ENCODE results near the gene SAMSN1. TPM values are rescaled to one million over a fixed set of nuclear protein-coding genes. Genes with fewer than 3 reads are reported as not detected.
"Not testable (repeated sequence)": the region's sequence is repeated elsewhere in the genome, so short reads cannot be mapped to it uniquely, and the experiment has no call there.

Gene SAMSN1
- total RNA-seq, 1 donor, result 149 TPM

- H3K4me1 ChIP-seq (ENCODE audit: insufficient read depth, low read length), result peaks cover 54% of the 10 kb centered on the region
- no peaks in the 10 kb centered on the region for H3K27me3 ChIP-seq (ENCODE audit: insufficient read depth, low read length)
- no peaks in the 10 kb centered on the region for H3K9me3 ChIP-seq (ENCODE audit: low read depth, low read length)
- no peak overlapping the region for H3K4me3 ChIP-seq (ENCODE audit: low read length)
These were observed 19.0 kb downstream of the SAMSN1 start for GRCh38 chr21:14526836-14527695.

DNA sequence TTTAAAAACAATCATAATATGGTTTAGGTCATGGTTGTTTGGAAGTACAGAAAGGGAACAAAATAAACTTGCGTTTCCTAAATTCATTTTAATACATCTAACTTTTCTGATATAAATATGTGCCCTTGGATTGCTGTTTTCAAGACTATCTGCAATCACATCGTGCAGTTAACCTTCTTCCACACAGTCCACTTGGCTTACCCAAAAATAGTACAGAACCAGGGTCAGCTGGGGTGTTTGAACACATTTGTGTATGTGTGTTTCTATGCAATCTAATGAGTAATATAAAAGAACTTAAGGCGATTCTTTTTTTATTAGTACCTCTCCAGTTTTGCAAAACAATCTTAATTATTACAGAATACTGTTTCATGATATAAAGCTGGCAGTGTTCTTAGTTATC is 19.9 kb downstream of the SAMSN1 start:
- Histone ChIP-seq H3K9me3 (ENCODE audit: low read depth, low read length) (no peaks in the 10 kb centered on the region), H3K4me1 (ENCODE audit: insufficient read depth, low read length) (peaks cover 59% of the 10 kb centered on the region), H3K4me3 (ENCODE audit: low read length) (no peak overlapping the region), H3K27me3 (ENCODE audit: insufficient read depth, low read length) (no peaks in the 10 kb centered on the region)

DNA sequence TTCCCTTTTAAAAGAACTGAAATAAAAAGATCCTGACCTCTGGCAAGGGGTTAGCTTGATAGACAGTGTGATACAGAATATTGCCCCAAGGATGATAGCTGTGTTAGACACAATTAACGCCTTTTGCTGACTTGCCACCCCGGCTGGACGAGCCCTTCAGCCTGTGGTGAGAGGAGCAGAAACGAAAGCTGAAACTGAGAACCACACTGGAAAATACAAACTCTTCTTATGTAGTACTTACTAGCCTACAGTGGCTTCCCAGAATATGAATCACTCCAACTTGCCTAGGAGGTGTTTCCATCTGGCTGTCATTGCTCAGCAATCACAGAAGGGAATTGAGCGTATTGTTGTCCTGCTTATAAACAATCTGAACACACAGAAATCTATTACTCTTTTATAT is 22.9 kb downstream of the SAMSN1 start:
- Histone ChIP-seq H3K27me3 (ENCODE audit: insufficient read depth, low read length) (no peaks in the 10 kb centered on the region), H3K4me1 (ENCODE audit: insufficient read depth, low read length) (peaks cover 56% of the 10 kb centered on the region), H3K4me3 (ENCODE audit: low read length) (no peak overlapping the region), H3K9me3 (ENCODE audit: low read depth, low read length) (no peaks in the 10 kb centered on the region)

- Histone ChIP-seq H3K4me1 (ENCODE audit: insufficient read depth, low read length) (peaks cover 54% of the 10 kb centered on the region), H3K4me3 (ENCODE audit: low read length) (no peak overlapping the region), H3K27me3 (ENCODE audit: insufficient read depth, low read length) (no peaks in the 10 kb centered on the region), H3K9me3 (ENCODE audit: low read depth, low read length) (no peaks in the 10 kb centered on the region)
These were observed 23.4 kb downstream of the SAMSN1 start for GRCh38 chr21:14522736-14523135.

DNA sequence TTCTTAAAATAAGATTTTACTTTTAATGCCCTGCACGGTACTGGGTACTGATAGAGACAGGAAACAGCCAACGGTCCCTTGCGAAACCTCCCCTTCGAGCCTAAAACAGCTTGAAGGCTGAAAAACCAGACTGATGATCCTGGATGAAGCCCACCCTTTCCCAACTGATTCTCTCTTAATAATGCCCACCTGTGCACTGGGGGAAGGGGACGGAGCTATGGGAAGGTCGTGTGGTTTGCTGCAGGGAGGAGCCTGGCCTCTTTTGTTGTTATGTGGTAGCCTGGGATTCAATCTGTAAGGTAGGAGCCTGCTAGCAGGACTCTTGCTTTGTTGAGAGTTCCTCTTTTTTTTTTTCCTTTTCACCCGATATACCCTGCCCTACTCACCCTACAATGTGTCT is 25.6 kb downstream of the SAMSN1 start:
- H3K27me3 ChIP-seq (ENCODE audit: insufficient read depth, low read length), result no peaks in the 10 kb centered on the region
- peak overlapping the region; percentile 3 for H3K4me3 ChIP-seq (ENCODE audit: low read length)
- H3K9me3 ChIP-seq (ENCODE audit: low read depth, low read length), result no peaks in the 10 kb centered on the region
- peaks cover 33% of the 10 kb centered on the region for H3K4me1 ChIP-seq (ENCODE audit: insufficient read depth, low read length)

- H3K4me3 ChIP-seq (ENCODE audit: low read length), result no peak overlapping the region
- H3K4me1 ChIP-seq (ENCODE audit: insufficient read depth, low read length), result peaks cover 30% of the 10 kb centered on the region
- no peaks in the 10 kb centered on the region for H3K9me3 ChIP-seq (ENCODE audit: low read depth, low read length)
These were observed 27.1 kb downstream of the SAMSN1 start for GRCh38 chr21:14519000-14519399.

DNA sequence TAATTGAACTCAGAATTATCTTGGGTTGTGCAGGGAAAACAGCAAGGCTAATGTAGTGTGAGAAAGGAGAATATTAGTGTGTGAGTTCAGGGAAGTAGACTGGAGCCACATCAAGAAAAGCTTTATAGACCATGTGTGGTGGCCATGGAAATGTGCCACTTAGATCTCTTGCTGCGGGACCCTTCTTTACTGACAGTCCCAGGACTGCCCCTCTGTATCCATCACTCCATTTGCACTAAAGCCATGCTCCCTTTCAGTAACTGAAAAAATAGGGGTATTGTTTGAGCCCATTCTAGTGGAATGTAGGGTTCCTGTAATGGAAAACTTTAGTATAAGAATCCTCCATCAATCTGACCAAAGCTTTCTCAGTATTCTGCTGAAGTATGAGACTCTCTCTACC is 32.3 kb downstream of the SAMSN1 start:
- H3K4me3 ChIP-seq (ENCODE audit: low read length), result no peak overlapping the region
- H3K4me1 ChIP-seq (ENCODE audit: insufficient read depth, low read length), result no peaks in the 10 kb centered on the region
- H3K9me3 ChIP-seq (ENCODE audit: low read depth, low read length), result no peaks in the 10 kb centered on the region
- no peaks in the 10 kb centered on the region for H3K27me3 ChIP-seq (ENCODE audit: insufficient read depth, low read length)

More at GRCh38 chr21:14519000-14519399, 27.1 kb downstream of the SAMSN1 start:
- H3K27me3 ChIP-seq (ENCODE audit: insufficient read depth, low read length), result no peaks in the 10 kb centered on the region

DNA sequence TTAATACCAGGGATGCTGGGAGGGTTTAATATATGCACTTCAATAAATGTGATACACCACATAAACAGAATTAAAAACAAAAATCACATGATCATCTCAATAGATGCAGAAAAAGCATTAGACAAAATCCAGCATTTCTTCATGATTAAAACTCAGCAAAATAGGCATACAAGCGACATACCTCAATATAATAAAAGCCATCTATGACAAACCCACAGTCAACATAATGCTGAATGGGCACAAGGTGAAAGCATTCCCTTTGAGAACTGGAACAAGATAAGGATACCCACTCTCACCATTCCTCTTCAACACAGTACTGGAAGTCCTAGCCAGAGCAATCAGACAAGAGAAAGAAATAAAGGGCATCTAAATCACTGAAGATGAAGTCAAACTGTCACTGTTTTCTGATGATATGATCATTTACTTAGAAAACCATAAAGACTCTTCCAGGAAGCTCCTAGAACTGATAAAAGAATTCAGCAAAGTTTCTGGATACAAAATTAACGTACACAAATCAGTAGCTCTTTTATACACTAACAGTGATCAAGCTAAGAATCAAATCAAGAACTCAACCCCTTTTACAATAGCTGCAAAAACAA is 39.2 kb downstream of the SAMSN1 start:
- not testable (repeated sequence) for H3K9me3 ChIP-seq (ENCODE audit: low read depth, low read length); H3K27me3 ChIP-seq (ENCODE audit: insufficient read depth, low read length); H3K4me1 ChIP-seq (ENCODE audit: insufficient read depth, low read length); H3K4me3 ChIP-seq (ENCODE audit: low read length)

DNA sequence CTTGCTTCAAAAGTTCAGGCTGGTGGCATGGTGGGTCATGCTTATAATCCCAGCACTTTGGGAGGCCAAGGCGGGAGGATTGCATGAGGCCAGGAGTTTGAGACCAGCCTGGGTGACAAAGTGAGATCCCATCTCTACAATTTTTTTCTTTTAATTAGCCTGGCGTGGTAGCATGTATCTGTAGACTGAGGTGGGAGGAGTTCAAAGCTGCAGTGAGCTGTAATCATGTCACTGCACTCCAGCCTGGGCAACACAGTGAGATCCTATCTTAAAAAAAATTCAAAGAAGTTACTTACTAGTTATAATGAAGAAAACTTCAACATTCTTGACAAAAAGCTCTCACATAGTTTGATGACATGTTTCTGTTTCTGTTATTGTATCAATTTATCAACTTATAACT is 45.2 kb downstream of the SAMSN1 start:
- H3K4me3 ChIP-seq (ENCODE audit: low read length), result no peak overlapping the region
- no peaks in the 10 kb centered on the region for H3K9me3 ChIP-seq (ENCODE audit: low read depth, low read length)
- H3K27me3 ChIP-seq (ENCODE audit: insufficient read depth, low read length), result no peaks in the 10 kb centered on the region
- peaks cover 12% of the 10 kb centered on the region for H3K4me1 ChIP-seq (ENCODE audit: insufficient read depth, low read length)

DNA sequence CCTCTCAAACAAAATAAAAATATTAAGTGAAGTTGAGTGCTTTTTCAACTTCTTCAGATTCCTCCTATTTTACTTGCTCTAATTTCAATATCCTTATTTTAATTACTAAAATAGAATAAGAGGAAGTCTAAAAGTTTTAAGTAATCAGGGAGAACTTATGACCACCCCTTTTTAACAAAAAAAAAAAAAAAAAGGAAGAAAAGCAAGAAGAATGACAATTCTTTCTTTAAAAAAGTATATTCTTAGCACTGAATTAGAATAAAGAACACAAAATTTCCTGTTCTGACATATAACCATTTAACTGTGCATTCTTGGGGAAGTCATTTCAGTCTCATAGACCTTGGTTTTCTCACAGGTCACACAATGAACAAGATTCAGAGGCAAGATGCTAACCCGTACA is 46.8 kb downstream of the SAMSN1 start:
- peaks cover 12% of the 10 kb centered on the region for H3K4me1 ChIP-seq (ENCODE audit: insufficient read depth, low read length)
- no peak overlapping the region for H3K4me3 ChIP-seq (ENCODE audit: low read length)
- H3K9me3 ChIP-seq (ENCODE audit: low read depth, low read length), result no peaks in the 10 kb centered on the region
- no peaks in the 10 kb centered on the region for H3K27me3 ChIP-seq (ENCODE audit: insufficient read depth, low read length)

GRCh38 chr21:14497825-14498224 is 48.3 kb downstream of the SAMSN1 start:
- Histone ChIP-seq H3K9me3 (ENCODE audit: low read depth, low read length) (no peaks in the 10 kb centered on the region), H3K4me1 (ENCODE audit: insufficient read depth, low read length) (peaks cover 14% of the 10 kb centered on the region), H3K27me3 (ENCODE audit: insufficient read depth, low read length) (no peaks in the 10 kb centered on the region), H3K4me3 (ENCODE audit: low read length) (no peak overlapping the region)

DNA sequence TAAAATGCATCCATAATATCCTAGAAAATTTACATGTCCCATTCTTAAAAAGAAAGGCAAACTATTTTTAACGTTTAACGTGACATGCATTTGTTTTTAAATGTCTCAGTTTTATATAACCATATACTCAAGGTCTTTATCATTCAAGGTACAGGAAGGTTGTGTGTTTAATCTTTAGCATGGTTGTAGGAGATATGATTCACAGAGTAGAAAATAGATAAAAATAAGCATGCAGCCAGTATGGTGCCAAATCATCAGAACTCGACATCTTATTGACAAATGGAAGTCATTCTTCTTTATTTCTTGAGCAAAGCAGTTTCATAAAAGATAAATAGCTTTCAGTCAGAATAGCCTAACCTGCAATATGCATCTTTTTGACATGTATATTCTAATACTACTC is 51.0 kb downstream of the SAMSN1 start:
- Histone ChIP-seq H3K27me3 (ENCODE audit: insufficient read depth, low read length) (no peaks in the 10 kb centered on the region), H3K4me3 (ENCODE audit: low read length) (no peak overlapping the region), H3K4me1 (ENCODE audit: insufficient read depth, low read length) (peaks cover 4% of the 10 kb centered on the region), H3K9me3 (ENCODE audit: low read depth, low read length) (no peaks in the 10 kb centered on the region)

DNA sequence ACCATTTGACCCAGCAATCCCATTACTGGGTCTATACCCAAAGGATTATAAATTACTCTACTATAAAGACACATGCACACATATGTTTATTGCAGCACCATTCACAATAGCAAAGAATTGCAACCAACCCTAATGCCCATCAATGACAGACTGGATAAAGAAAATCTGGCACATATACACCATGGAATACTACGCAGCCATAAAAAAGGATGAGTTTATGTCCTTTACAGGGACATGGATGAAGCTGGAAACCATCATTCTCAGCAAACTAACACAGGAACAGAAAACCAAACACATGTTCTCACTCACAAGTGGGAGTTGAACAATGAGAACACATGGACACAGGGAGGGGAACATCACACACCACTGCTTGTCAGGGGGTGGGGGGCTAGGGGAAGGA is 51.9 kb downstream of the SAMSN1 start:
- not testable (repeated sequence) for H3K27me3 ChIP-seq (ENCODE audit: insufficient read depth, low read length); H3K9me3 ChIP-seq (ENCODE audit: low read depth, low read length); H3K4me3 ChIP-seq (ENCODE audit: low read length); H3K4me1 ChIP-seq (ENCODE audit: insufficient read depth, low read length)

GRCh38 chr21:14493731-14494130 is 52.4 kb downstream of the SAMSN1 start:
- H3K4me3 ChIP-seq (ENCODE audit: low read length), result no peak overlapping the region
- H3K27me3 ChIP-seq (ENCODE audit: insufficient read depth, low read length), result no peaks in the 10 kb centered on the region
- no peaks in the 10 kb centered on the region for H3K9me3 ChIP-seq (ENCODE audit: low read depth, low read length)
- peaks cover 4% of the 10 kb centered on the region for H3K4me1 ChIP-seq (ENCODE audit: insufficient read depth, low read length)

DNA sequence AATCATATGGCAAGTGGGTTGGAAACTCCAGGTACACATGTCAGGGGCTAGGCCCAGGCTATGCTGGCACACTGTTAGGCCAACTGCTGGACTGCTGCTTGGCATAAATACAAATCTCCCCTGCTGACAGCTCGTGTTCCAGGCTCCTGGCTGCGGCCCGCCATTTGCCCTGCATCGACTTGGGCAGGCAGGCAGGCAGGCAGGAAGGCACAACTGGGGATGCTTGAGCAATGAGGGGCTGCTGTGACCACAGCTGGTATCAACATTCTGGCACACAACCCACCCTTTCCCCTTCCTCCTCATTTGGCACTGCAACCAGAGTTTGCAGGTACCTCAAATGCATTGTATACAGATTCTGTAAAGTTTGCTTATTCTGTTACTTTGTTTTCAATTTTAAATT is 53.2 kb downstream of the SAMSN1 start:
- Histone ChIP-seq H3K9me3 (ENCODE audit: low read depth, low read length) (no peaks in the 10 kb centered on the region), H3K4me1 (ENCODE audit: insufficient read depth, low read length) (peaks cover 4% of the 10 kb centered on the region)

GRCh38 chr21:14491269-14491681 is 54.8 kb downstream of the SAMSN1 start:
- no peaks in the 10 kb centered on the region for H3K27me3 ChIP-seq (ENCODE audit: insufficient read depth, low read length)
- H3K9me3 ChIP-seq (ENCODE audit: low read depth, low read length), result no peaks in the 10 kb centered on the region
- H3K4me1 ChIP-seq (ENCODE audit: insufficient read depth, low read length), result peaks cover 4% of the 10 kb centered on the region
- H3K4me3 ChIP-seq (ENCODE audit: low read length), result no peak overlapping the region

More for the DNA sequence above, 53.2 kb downstream of the SAMSN1 start:
- H3K4me3 ChIP-seq (ENCODE audit: low read length), result no peak overlapping the region
- H3K27me3 ChIP-seq (ENCODE audit: insufficient read depth, low read length), result no peaks in the 10 kb centered on the region

Data from mononuclear cell (primary cell).